AG09319 (cell line): ENCODE data around the gene ADK.

Experiments
- DNase-seq: peaks from one replicate; pipeline ENCODE4 v3.0.0-alpha.2; 2010; ENCODE audit warnings: low read depth; ENCODE audit errors: extremely low read depth
- CTCF ChIP-seq: IDR thresholded peaks from 2 replicates; pipeline ENCODE4 v1.5.1; 2011; ENCODE audit warnings: low read depth, mild to moderate bottlenecking, inconsistent platforms, low read length, moderate library complexity

The ADK gene

DNA sequence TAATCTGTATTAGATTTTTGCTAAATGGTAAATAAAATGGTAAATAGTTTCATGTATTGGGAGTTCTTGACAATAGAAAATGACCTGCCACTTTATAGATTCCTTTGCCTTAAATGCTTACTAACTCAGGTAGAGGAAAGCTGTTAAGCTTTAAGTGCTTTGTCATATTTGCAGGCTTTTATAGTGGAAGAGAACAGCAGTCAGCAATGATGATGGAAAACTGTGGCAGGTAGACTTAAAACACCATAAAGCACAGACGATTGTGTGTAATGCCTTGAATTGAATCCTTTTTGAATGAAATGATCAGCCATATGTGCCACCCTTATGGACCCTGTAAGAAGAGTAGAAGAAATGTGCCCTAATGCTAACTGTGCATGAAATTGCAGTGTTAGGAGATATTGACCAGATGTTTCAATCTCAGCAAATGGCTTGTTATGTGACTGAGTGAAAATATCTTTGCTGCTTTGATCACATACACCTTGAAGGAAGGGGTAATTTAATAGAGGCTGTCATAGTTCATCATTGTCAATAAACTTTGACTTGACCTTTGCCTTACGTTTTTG is 230.4 kb downstream of the ADK start:
- no peak for DNase-seq
- TF ChIP-seq CTCF: no peak

- TF ChIP-seq CTCF: no peak
- DNase-seq: no peak
Measured at GRCh38 chr10:74382663-74383062, 231.6 kb downstream of the ADK start.

DNA sequence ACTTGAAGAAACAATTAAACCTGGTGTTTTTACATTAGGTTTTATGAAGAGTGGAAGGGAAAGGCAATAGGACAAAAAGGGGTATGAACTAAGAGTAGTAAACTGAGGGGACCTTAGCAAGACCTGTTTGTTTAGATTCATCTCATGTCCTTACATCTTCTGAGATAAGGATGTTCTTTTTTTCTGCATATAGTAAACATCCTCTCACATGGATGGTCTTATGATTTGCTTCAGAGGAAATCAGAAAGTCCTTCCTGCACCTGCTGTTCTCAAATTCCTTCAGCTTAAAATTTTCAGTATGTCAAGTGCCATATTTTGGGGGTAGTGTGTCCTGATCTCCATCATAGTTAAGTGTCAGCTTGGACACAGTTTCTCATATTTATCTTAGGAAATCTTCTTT is 232.6 kb downstream of the ADK start:
- DNase-seq: no peak
- TF ChIP-seq CTCF: no peak

- TF ChIP-seq CTCF: no peak
- DNase-seq: no peak
Measured at GRCh38 chr10:74384615-74385183, 233.7 kb downstream of the ADK start.

GRCh38 chr10:74388801-74389200 is 237.8 kb downstream of the ADK start:
- no peak for DNase-seq
- no peak for TF ChIP-seq CTCF

DNA sequence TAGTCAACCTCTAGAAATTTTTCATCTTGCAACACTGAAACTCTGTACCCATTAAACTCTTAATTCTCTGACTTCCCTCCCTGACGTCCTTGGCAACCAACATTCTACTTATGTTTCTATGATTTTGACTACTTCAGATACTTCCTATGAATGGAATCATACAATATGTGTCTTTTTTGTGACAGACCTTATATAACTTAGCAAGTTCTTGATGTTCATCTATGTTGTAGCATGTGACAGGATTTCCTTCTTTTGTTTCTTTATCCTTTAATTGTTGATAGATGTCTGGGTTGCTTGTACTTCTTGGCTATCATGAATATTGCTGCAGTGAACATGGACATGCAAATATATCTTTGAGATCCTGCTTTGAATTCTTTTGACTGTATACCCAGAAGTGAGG is 240.8 kb downstream of the ADK start:
- TF ChIP-seq CTCF: no peak
- DNase-seq: no peak

DNA sequence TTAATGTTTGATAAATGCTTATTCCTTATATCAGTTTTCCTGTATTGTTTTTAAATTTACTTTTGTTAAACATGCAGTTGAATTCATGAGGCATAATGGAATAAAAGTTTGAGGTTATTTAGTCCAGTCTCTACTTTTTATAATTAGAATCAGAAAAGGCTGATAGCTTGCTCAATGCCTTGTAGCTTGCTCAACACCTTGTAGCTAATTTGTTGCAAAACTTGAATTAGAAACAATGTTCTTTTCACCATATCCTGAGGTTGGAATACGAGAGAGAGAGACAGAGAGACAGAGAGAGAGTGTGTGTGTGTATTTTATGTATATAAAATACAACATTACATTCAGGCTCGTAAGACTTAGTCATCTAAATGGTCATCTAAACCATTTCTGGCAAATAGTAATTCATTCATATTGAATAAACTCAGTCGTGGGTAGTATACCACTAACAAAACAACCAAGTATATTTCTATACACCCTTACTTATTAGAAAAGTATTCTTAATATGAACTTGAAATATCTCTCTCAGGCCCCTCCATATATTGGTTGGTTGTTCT is 243.5 kb downstream of the ADK start:
- TF ChIP-seq CTCF: no peak
- peak; percentile 14 for DNase-seq
